Brain microvascular endothelial cell (primary cell): ENCODE measurements around the gene KDM1A.
A peak's percentile ranks its signal among the peaks of the same experiment; 100 is the strongest.

Experiments used
- DNase-seq: peaks from one replicate; pipeline ENCODE4 v3.0.0-alpha.2; 2020
- H3K27ac ChIP-seq: fragments of 250-450 bp; sonication (Bioruptor Pico); 2 replicates; pipeline ENCODE4 v1.5.1; 2020; ENCODE audit warnings: mild to moderate bottlenecking, moderate library complexity
- H3K27me3 ChIP-seq: fragments of 250-450 bp; sonication (Bioruptor Pico); replicated peaks from 2 replicates; pipeline ENCODE4 v1.5.1; 2020; ENCODE audit warnings: mild to moderate bottlenecking
- H3K36me3 ChIP-seq: fragments of 250-450 bp; sonication (Bioruptor Pico); replicated peaks from 2 replicates; pipeline ENCODE4 v1.5.1; 2020; ENCODE audit warnings: mild to moderate bottlenecking
- H3K4me3 ChIP-seq: 2 replicates; pipeline ENCODE4 v1.5.1; 2011; ENCODE audit warnings: low read depth, mild to moderate bottlenecking, control low read depth, low read length, moderate library complexity
- in situ Hi-C: cut with HindIII; loops from 2 replicates; pipeline ENCODE4 v1.10.0; 2017; ENCODE audit warnings: low sequenced_read_pairs, low pct_ligation_motif_present
- TF ChIP-seq, protein P1 (sequence below): IDR thresholded peaks from 2 replicates; pipeline ENCODE4 v1.5.1; 2011; ENCODE audit warnings: low read depth, mild to moderate bottlenecking, moderate library complexity, low read length, control low read depth, inconsistent platforms; ENCODE audit errors: missing control alignments

The KDM1A gene

GRCh38 chr1:23122796-23123195 lies 103.5 kb downstream of the KDM1A start:
- Histone ChIP-seq H3K4me3 (no peak overlapping the region), H3K27ac (no peak overlapping the region)
- in situ Hi-C loops: no loop called here

DNA sequence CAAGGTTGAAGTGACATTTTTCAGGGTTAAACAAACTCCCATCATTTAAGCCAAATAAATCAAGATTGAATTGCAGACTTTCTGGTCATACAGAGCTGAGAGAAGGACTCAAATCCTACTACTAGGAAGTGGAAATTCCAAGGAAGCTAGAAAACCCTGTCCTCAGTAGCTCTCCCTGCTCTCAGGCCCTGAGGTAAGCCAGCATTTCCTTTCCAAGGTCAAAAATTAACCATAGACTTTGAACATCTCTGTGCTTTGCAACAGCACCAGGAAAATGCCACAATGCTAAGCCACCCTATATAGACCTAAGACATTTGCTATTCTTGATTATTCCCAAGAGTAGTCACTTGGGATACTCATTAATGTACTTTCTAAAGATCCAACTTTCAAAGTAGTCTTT lies 104.3 kb downstream of the KDM1A start:
- no peaks in the 10 kb centered on the region for H3K27me3 ChIP-seq
- TF ChIP-seq, protein P1, sequence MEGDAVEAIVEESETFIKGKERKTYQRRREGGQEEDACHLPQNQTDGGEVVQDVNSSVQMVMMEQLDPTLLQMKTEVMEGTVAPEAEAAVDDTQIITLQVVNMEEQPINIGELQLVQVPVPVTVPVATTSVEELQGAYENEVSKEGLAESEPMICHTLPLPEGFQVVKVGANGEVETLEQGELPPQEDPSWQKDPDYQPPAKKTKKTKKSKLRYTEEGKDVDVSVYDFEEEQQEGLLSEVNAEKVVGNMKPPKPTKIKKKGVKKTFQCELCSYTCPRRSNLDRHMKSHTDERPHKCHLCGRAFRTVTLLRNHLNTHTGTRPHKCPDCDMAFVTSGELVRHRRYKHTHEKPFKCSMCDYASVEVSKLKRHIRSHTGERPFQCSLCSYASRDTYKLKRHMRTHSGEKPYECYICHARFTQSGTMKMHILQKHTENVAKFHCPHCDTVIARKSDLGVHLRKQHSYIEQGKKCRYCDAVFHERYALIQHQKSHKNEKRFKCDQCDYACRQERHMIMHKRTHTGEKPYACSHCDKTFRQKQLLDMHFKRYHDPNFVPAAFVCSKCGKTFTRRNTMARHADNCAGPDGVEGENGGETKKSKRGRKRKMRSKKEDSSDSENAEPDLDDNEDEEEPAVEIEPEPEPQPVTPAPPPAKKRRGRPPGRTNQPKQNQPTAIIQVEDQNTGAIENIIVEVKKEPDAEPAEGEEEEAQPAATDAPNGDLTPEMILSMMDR: no peak

More at GRCh38 chr1:23122796-23123195, 103.5 kb downstream of the KDM1A start:
- Histone ChIP-seq H3K36me3 (no peaks in the 10 kb centered on the region), H3K27me3 (no peaks in the 10 kb centered on the region)
- no peak for DNase-seq
- TF ChIP-seq, protein P1: no peak

GRCh38 chr1:23124259-23125026 lies 105.2 kb downstream of the KDM1A start:
- TF ChIP-seq, protein P1: no peak
- DNase-seq: no peak
- in situ Hi-C loops: no loop called here
- H3K27me3 ChIP-seq: no peaks in the 10 kb centered on the region
- no peaks in the 10 kb centered on the region for H3K36me3 ChIP-seq
- H3K4me3 ChIP-seq: no peak overlapping the region
- no peak overlapping the region for H3K27ac ChIP-seq

More for the DNA sequence above, 104.3 kb downstream of the KDM1A start:
- Histone ChIP-seq H3K27ac (no peak overlapping the region), H3K36me3 (no peaks in the 10 kb centered on the region), H3K4me3 (no peak overlapping the region)
- in situ Hi-C loops: no loop called here
- no peak for DNase-seq

DNA sequence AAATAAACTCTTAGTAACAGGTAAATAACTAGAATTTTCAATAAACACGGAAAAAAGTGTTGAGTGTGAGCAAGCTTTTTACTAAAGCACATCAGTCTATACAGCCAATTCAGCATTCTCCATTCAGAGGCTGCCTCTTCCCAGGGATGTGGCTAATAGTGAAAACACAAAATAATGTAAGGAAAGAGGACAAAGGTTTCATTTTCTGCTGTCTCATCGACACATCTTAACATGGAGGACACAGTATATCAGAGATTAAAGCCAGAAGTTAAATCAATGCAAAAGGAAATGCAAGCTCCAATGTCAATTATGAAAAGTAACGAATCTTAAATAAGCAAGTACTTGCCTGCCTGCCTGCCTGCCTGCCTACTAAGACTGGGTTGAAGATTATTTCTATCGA lies 106.2 kb downstream of the KDM1A start:
- TF ChIP-seq, protein P1: no peak
- H3K36me3 ChIP-seq: no peaks in the 10 kb centered on the region
- H3K4me3 ChIP-seq: no peak overlapping the region
- in situ Hi-C loops: no loop called here
- DNase-seq: no peak
- H3K27ac ChIP-seq: no peak overlapping the region
- no peaks in the 10 kb centered on the region for H3K27me3 ChIP-seq

- Histone ChIP-seq H3K4me3 (no peak overlapping the region), H3K27ac (peak overlapping the region; percentile 43), H3K27me3 (no peaks in the 10 kb centered on the region), H3K36me3 (no peaks in the 10 kb centered on the region)
- DNase-seq: no peak
- in situ Hi-C loops: no loop called here
- TF ChIP-seq, protein P1: no peak
Observed at GRCh38 chr1:23126200-23126599, 106.9 kb downstream of the KDM1A start.

- Histone ChIP-seq H3K36me3 (no peaks in the 10 kb centered on the region), H3K27me3 (no peaks in the 10 kb centered on the region), H3K4me3 (no peak overlapping the region), H3K27ac (peak overlapping the region; percentile 43)
- TF ChIP-seq, protein P1: no peak
- peak; percentile 51 for DNase-seq
- in situ Hi-C loops: no loop called here
Observed at GRCh38 chr1:23126801-23127200, 107.5 kb downstream of the KDM1A start.
